Measurements from ENCODE around the gene CCDC85C. TPM values are rescaled to one million over a fixed set of nuclear protein-coding genes. Genes with fewer than 3 reads are reported as not detected.

Gene CCDC85C
- total RNA-seq, 1 experiment from 2014 or later: 36.4 TPM

- no peak overlapping the region for H3K4me3 ChIP-seq (ENCODE audit: low read length)
- H3K36me3 ChIP-seq (ENCODE audit: low read depth, low read length): peaks cover 18% of the 10 kb centered on the region
- TF ChIP-seq EZH2phosphoT487 (IDR thresholded peaks at IDR 0.05; ENCODE audit: borderline replicate concordance, low read length) (no peak), EZH2 (IDR thresholded peaks at IDR 0.05; ENCODE audit: low read length, unreplicated experiment) (no peak), CTCF (conservative IDR thresholded peaks at IDR 0.05; ENCODE audit: low read depth, low read length) (no peak)
- no peaks in the 10 kb centered on the region for H3F3A ChIP-seq (ENCODE audit: low read length, unreplicated experiment)
- no peak overlapping the region for H3K27ac ChIP-seq (ENCODE audit: low read length)
- no peaks in the 10 kb centered on the region for H3K9me2 ChIP-seq (replicated peaks; ENCODE audit: low read length)
- ChIA-PET CTCF (no interaction called here), POLR2A (ENCODE audit: unreplicated experiment) (no interaction called here)
- intact Hi-C loops (cut with micrococcal nuclease): no loop called here
- H2AFZ ChIP-seq (ENCODE audit: low read length): no peak overlapping the region
- no peak for ATAC-seq
- H3K79me2 ChIP-seq (ENCODE audit: low read length): peaks cover 46% of the 10 kb centered on the region
- H3K4me1 ChIP-seq (ENCODE audit: insufficient read depth, low read length): 0 out of 2 replicates have a peak, but pooled peaks cover 8% of the 10 kb centered on the region
- no peak overlapping the region for H3K9ac ChIP-seq (ENCODE audit: low read length)
- no TSS peak for BruUV-seq (replicated peaks)
- H3K9me3 ChIP-seq (ENCODE audit: low read length): no peaks in the 10 kb centered on the region
- H4K20me1 ChIP-seq (ENCODE audit: low read length): peaks cover 28% of the 10 kb centered on the region; the same call in 1 of the 2 replicates
- no peak for DNase-seq
- H3K4me2 ChIP-seq (ENCODE audit: low read length): no peak overlapping the region
- no peaks in the 10 kb centered on the region for H3K27me3 ChIP-seq (ENCODE audit: low read length)
Observed at GRCh38 chr14:99465288-99465687, 138.7 kb downstream of the CCDC85C start.

GRCh38 chr14:99463974-99464373 lies 140.0 kb downstream of the CCDC85C start:
- CTCF ChIA-PET: no interaction called here

More at GRCh38 chr14:99463974-99464373, 140.0 kb downstream of the CCDC85C start:
- DNase-seq (no peak), ATAC-seq (no peak)
- Histone ChIP-seq H2AFZ (ENCODE audit: low read length) (no peak overlapping the region), H3K27me3 (ENCODE audit: low read length) (no peaks in the 10 kb centered on the region), H3K9me2 (replicated peaks; ENCODE audit: low read length) (no peaks in the 10 kb centered on the region), H3K4me3 (ENCODE audit: low read length) (no peak overlapping the region), H3K4me2 (ENCODE audit: low read length) (no peak overlapping the region), H3K79me2 (ENCODE audit: low read length) (peaks cover 33% of the 10 kb centered on the region), H3K4me1 (ENCODE audit: insufficient read depth, low read length) (no peaks in the 10 kb centered on the region), H3F3A (ENCODE audit: low read length, unreplicated experiment) (no peaks in the 10 kb centered on the region), H3K9ac (ENCODE audit: low read length) (no peak overlapping the region), H3K9me3 (ENCODE audit: low read length) (no peaks in the 10 kb centered on the region), H3K27ac (ENCODE audit: low read length) (no peak overlapping the region), H3K36me3 (ENCODE audit: low read depth, low read length) (peaks cover 20% of the 10 kb centered on the region), H4K20me1 (ENCODE audit: low read length) (peaks cover 16% of the 10 kb centered on the region; the same call in 1 of the 2 replicates)
- BruUV-seq (replicated peaks): no TSS peak
- POLR2A ChIA-PET (ENCODE audit: unreplicated experiment): no interaction called here
- TF ChIP-seq EZH2phosphoT487 (IDR thresholded peaks at IDR 0.05; ENCODE audit: borderline replicate concordance, low read length) (no peak), CTCF (conservative IDR thresholded peaks at IDR 0.05; ENCODE audit: low read depth, low read length) (no peak), EZH2 (IDR thresholded peaks at IDR 0.05; ENCODE audit: low read length, unreplicated experiment) (no peak)
- intact Hi-C loops (cut with micrococcal nuclease): no loop called here

All from PC-3 (cell line).